ENCODE results near the gene ADAMTS18.

Gene ADAMTS18

GRCh38 chr16:77450790-77451487, 16.1 kb upstream of the ADAMTS18 start (continued):
- no peak for TF ChIP-seq HIC1 (tag by site-specific recombination; IDR thresholded peaks at IDR 0.05)
- no peak for TF ChIP-seq ZNF302 (tag by site-specific recombination; IDR thresholded peaks at IDR 0.05; ENCODE audit: low read depth)
- TF ChIP-seq ZNF558 (tag by site-specific recombination; IDR thresholded peaks at IDR 0.05), result no peak
- no peak for TF ChIP-seq ZNF155 (tag by site-specific recombination; IDR thresholded peaks at IDR 0.05)
- TF ChIP-seq GLI2 (tag by site-specific recombination; IDR thresholded peaks at IDR 0.05; ENCODE audit: borderline replicate concordance, low read depth), result no peak
- peak; percentile 75; the same call in 1 of the 2 replicates for TF ChIP-seq ZNF184 (tag by site-specific recombination; IDR thresholded peaks at IDR 0.05)
- TF ChIP-seq ZNF416 (tag by site-specific recombination; IDR thresholded peaks at IDR 0.05), result no peak
- TF ChIP-seq OSR2 (tag by site-specific recombination; IDR thresholded peaks at IDR 0.05), result no peak
- TF ChIP-seq ZFHX2 (tag by site-specific recombination; conservative IDR thresholded peaks at IDR 0.05), result no peak
- TF ChIP-seq ZBTB20 (tag by site-specific recombination; IDR thresholded peaks at IDR 0.05), result no peak
- no peak for TF ChIP-seq ZNF112 (tag by site-specific recombination; IDR thresholded peaks at IDR 0.05)
- TF ChIP-seq ATF2 (tag by site-specific recombination; IDR thresholded peaks at IDR 0.05; ENCODE audit: low read depth), result no peak
- TF ChIP-seq ZNF311 (tag by site-specific recombination; IDR thresholded peaks at IDR 0.05; ENCODE audit: borderline replicate concordance), result no peak
- no peak for TF ChIP-seq ZNF324 (tag by site-specific recombination; IDR thresholded peaks at IDR 0.05)
- TF ChIP-seq ZNF223 (tag by site-specific recombination; IDR thresholded peaks at IDR 0.05), result no peak
- no peak for TF ChIP-seq ZNF654 (tag by site-specific recombination; IDR thresholded peaks at IDR 0.05; ENCODE audit: low read depth)
- no peak for TF ChIP-seq ZNF335 (tag by site-specific recombination; conservative IDR thresholded peaks at IDR 0.05)
- no peak for TF ChIP-seq ZNF18 (tag by site-specific recombination; IDR thresholded peaks at IDR 0.05)
- no peak for TF ChIP-seq ZSCAN18 (tag by site-specific recombination; IDR thresholded peaks at IDR 0.05)
- no peak for TF ChIP-seq ZFP69B (tag by site-specific recombination; IDR thresholded peaks at IDR 0.05)
- TF ChIP-seq ZBTB17 (tag by site-specific recombination; IDR thresholded peaks at IDR 0.05), result no peak
- TF ChIP-seq ZNF488 (tag by site-specific recombination; IDR thresholded peaks at IDR 0.05), result no peak
- TF ChIP-seq GLIS2 (tag by site-specific recombination; IDR thresholded peaks at IDR 0.05), result no peak
- no peak for TF ChIP-seq INSM2 (tag by site-specific recombination; IDR thresholded peaks at IDR 0.05)
- no peak for TF ChIP-seq IKZF3 (tag by site-specific recombination; IDR thresholded peaks at IDR 0.05)
- no peak for TF ChIP-seq ZNF777 (tag by site-specific recombination; IDR thresholded peaks at IDR 0.05; ENCODE audit: borderline replicate concordance)
- no peak for TF ChIP-seq YY2 (tag by site-specific recombination; IDR thresholded peaks at IDR 0.05)
- TF ChIP-seq ZNF645 (tag by site-specific recombination; IDR thresholded peaks at IDR 0.05), result no peak
- TF ChIP-seq ZNF596 (tag by site-specific recombination; IDR thresholded peaks at IDR 0.05), result no peak
- no peak for TF ChIP-seq ZNF664 (tag by site-specific recombination; IDR thresholded peaks at IDR 0.05)
- TF ChIP-seq ZNF24 (tag by site-specific recombination; IDR thresholded peaks at IDR 0.05), result no peak

Data from HEK293 (cell line).